SU-DHL-6 (cell line): Measurements from ENCODE around the gene BUD23.

Experiments used
- CTCF ChIP-seq: fragments of 200-600 bp; sonication (generic); IDR thresholded peaks from one replicate; pipeline ENCODE4 v1.5.1; 2017; ENCODE audit warnings: antibody characterized with exemption, mild to moderate bottlenecking, low read length, moderate library complexity; ENCODE audit not compliant: insufficient read depth, poor library complexity, severe bottlenecking
- EZH2phosphoT487 ChIP-seq: fragments of 200-600 bp; sonication (generic), shearing (Covaris generic); conservative IDR thresholded peaks from 2 replicates; pipeline ENCODE4 v1.6.1; 2018; ENCODE audit warnings: mild to moderate bottlenecking, antibody characterized with exemption, low read length, moderate library complexity, mixed read lengths

DNA sequence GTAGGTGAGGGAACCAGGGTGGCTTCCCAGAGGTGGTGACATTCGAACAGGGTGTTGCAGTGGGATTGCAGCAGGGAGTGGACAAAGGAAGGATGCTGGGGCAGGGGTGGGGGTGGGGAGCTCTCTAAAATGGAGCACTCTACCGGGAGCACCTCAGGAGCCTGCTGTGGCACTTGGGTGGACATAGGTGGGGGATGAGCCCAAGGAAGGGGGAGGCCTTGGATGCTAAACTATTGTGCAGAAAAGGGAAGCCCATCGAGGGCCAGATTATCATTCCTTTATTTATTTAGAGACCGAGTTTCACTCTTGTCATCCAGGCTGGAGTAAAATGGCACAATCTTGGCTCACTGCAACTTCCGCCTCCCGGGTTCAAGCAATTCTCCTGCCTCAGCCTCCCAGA is 39.4 kb downstream of the BUD23 start:
- TF ChIP-seq CTCF: no peak
- TF ChIP-seq EZH2phosphoT487: no peak
